Omental fat pad (tissue), 4 donors: ENCODE data around the gene WFDC6. TPM values are rescaled to one million over a fixed set of nuclear protein-coding genes. Genes with fewer than 3 reads are reported as not detected.
"Not testable (repeated sequence)": the region's sequence is repeated elsewhere in the genome, so short reads cannot be mapped to it uniquely, and the experiment has no call there.

Source experiments
- ATAC-seq: fragments of 150-250 bp; one replicate; pipeline ENCODE4 v1.9.1; 2016; ENCODE audit warnings: mild to moderate bottlenecking, moderate library complexity; ENCODE audit not compliant: low FRiP score
- DNase-seq: peaks from one replicate; pipeline ENCODE4 v3.0.0-alpha.2; 2019; ENCODE audit warnings: low spot score
- CTCF ChIP-seq, 3 donors: fragments of 450-650 bp; IDR thresholded peaks; one replicate each; pipeline ENCODE4 v1.5.1; 2016 to 2017; ENCODE audit warnings: antibody characterized with exemption in 3 of 3, mild to moderate bottlenecking in 3 of 3, moderate library complexity in 2 of 3
- total RNA-seq, 4 donors: library from RNA; depleted of rRNA; stranded (reverse); fragments of >200 nt; gene quantifications; one replicate each; pipeline ENCODE4 v1.1.0, GENCODE V29; 2016

The WFDC6 gene
- not detected for total RNA-seq

- TF ChIP-seq CTCF (IDR thresholded peaks at IDR 0.05) = no peak
- no peak for DNase-seq
- ATAC-seq = no peak
Observed at GRCh38 chr20:45539382-45539781, at the start of gene WFDC6. TSS of gene WFDC6 (minus strand) at chr20:45539482. CDS start at chr20:45539407, 75 bp downstream.

GRCh38 chr20:45588800-45589199 lies 49.5 kb upstream of the WFDC6 start:
- ATAC-seq (no peak), DNase-seq (no peak)
- TF ChIP-seq CTCF (IDR thresholded peaks at IDR 0.05) = no peak

GRCh38 chr20:45585986-45586385 lies 46.7 kb upstream of the WFDC6 start:
- DNase-seq, ATAC-seq: not testable (repeated sequence)

- DNase-seq, ATAC-seq: not testable (repeated sequence)
Observed at GRCh38 chr20:45584294-45584693, 45.0 kb upstream of the WFDC6 start.

- ATAC-seq = no peak
- no peak for TF ChIP-seq CTCF (IDR thresholded peaks at IDR 0.05)
- no peak for DNase-seq
Observed at GRCh38 chr20:45583502-45583901, 44.2 kb upstream of the WFDC6 start.

GRCh38 chr20:45581702-45582101 lies 42.4 kb upstream of the WFDC6 start:
- peak; percentile 81 for ATAC-seq
- no peak for TF ChIP-seq CTCF (IDR thresholded peaks at IDR 0.05)
- DNase-seq = no peak

GRCh38 chr20:45579184-45579583 lies 39.9 kb upstream of the WFDC6 start, which contains the start of gene WFDC8:
TSS of gene WFDC8 (minus strand) at chr20:45579284. CDS start at chr20:45579247, 37 bp downstream.
- DNase-seq = no peak

GRCh38 chr20:45578231-45578630 lies 38.9 kb upstream of the WFDC6 start:
- ATAC-seq (no peak), DNase-seq (no peak)
- TF ChIP-seq CTCF (IDR thresholded peaks at IDR 0.05) = no peak

More at GRCh38 chr20:45579184-45579583, 39.9 kb upstream of the WFDC6 start, which contains the start of gene WFDC8:
- no peak for TF ChIP-seq CTCF (IDR thresholded peaks at IDR 0.05)
- ATAC-seq = no peak
